Measurements from ENCODE around the gene SLC30A4.
"Not testable (repeated sequence)": the region's sequence is repeated elsewhere in the genome, so short reads cannot be mapped to it uniquely, and the experiment has no call there.

The SLC30A4 gene, protein sequence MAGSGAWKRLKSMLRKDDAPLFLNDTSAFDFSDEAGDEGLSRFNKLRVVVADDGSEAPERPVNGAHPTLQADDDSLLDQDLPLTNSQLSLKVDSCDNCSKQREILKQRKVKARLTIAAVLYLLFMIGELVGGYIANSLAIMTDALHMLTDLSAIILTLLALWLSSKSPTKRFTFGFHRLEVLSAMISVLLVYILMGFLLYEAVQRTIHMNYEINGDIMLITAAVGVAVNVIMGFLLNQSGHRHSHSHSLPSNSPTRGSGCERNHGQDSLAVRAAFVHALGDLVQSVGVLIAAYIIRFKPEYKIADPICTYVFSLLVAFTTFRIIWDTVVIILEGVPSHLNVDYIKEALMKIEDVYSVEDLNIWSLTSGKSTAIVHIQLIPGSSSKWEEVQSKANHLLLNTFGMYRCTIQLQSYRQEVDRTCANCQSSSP

DNA sequence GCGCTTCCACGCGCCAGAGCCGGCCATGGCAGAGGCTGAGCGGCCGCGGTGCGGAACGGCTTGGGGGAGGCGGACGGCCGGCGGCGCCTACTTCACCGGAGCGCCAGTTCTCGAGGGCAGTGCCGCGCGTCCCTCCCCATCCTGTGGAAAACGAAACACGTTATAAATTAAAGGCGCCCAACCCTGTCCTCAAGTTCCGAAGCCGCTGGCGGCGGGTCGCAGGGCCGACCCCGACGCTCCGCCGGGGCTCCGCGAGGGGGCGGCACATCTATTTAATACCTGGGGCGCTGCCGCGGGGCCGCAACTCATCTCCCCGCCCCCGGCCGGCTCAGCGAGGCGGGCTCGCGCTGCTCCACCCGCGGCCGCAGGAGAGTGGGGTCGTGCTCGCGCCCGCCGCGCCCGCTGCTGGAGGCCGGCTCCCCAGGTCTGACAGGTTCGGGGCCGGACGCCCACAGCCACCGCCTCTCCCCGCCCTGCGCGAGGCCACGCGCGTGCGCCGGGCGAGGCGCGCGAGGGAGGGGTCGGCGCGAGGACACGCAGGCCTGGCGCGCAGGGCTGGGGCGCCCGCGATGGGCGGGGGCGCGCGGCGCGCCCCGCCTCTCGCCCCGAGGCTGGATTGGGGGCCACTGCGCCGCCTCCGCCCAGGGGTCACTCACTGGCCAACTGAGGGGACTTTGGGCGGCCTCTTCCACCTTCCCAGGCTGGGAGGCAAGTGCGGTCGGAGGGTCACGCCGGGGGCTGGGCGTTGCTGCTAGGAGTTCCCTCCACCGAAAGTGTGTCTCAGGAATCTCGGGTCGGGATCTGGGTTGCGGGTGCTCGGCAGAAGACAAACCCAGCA, at the start of gene SLC30A4:
TSS of gene SLC30A4 (minus strand) at position 428 of the 838 bp plus-strand sequence. CDS start at position 27, 401 bp downstream.
- DNase-seq (ENCODE audit: low read depth) = peak; percentile 29

DNA sequence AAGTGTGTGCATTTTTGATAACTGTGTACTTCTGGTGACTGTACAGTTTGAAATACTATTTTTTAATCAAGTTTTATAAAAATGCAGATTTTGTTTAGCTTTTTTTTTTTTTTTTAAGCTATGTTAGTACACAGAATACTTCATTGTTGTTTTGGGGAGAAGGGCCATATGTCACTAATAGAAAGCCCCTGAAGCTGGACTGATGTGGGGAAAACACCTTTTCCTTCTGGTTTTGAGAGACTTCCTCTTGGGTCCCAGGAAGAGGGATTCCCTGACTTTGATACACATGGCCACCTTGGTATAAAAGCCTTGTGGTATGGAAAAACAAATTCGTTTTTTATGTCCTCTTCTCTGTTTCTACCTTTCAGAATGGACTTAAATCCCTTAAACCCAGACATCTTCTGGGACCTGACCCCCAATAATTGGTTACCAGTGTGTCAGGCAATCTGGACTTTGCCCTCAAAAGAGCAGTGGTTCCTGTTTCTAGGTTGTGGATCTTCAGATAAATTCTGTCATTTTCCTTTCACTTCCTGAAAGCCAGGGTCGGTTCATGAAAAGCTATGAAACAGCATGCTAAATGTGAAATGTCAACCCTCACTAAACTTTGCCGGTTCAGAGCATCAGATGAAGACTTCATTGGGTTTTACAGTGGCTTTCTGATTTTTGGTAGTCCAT, 33.5 kb upstream of the SLC30A4 start:
- DNase-seq (ENCODE audit: low read depth) = no peak

DNA sequence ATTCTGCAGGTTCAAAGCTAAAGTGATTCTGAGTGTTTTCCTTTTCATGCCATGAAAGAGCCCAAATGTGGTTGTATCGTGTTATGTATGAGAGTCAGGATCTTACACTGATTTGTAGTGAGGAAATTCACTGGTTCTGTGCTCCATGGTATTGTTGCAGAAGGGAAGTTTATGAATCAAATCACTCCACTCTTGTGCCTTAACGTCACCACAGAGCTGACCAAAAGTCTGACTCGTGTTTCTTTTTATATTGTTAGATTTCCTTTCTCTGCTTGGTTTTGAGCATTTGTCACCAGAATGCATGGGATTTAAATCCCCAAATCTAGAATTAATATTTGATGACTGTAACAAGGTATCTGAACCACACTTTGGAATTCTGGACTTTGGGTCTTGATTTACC, 29.1 kb upstream of the SLC30A4 start:
- DNase-seq (ENCODE audit: low read depth) = no peak

DNA sequence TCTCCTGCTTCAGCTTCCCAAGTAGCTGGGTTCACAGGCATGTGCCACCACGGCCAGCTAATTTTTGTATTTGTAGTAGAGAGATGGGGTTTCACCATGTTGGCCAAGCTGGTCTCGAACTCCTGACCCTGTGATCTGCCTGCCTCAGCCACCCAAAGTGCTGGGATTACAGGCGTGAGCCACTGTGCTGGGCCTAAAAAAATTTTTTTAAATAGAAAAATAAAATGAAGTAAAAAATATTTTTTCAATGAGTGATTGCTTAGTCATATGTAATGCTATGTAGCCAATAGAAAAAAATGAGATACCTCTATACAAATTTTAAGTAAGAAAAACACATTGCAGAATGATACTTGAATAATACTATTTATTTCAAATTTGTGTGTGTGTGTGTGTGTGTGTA, 27.9 kb upstream of the SLC30A4 start:
- DNase-seq (ENCODE audit: low read depth) = no peak

DNA sequence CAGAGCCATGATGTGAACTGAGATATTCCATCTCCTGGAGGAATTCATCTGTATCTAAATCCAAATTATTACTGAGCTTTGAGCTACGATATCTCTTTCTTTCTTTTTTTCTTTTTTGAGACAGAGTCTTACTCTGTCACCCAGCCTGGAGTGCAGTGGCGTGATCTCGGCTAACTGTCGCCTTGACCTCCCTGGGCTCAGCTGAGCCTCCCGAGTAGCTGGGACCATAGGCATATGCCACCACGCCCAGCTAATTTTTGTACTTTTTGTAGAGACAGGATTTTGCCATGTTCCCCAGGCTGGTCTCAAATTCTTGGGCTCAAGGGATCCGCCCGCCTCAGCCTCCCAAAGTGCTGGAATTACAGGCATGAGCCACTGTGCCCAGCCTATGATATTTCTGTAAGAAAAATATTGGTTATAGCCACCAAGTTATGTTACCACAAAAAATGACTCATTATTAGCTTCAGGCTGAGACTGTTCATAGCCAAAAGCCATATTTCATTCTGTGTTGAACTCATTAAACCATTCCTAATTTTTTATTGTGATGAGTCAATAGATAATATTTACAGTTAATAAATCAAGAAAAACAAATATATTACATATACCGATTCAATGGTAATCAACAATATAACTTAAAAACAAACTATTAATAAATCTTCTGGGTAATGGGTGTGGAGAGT, 27.1 kb upstream of the SLC30A4 start:
- DNase-seq (ENCODE audit: low read depth) = no peak

DNA sequence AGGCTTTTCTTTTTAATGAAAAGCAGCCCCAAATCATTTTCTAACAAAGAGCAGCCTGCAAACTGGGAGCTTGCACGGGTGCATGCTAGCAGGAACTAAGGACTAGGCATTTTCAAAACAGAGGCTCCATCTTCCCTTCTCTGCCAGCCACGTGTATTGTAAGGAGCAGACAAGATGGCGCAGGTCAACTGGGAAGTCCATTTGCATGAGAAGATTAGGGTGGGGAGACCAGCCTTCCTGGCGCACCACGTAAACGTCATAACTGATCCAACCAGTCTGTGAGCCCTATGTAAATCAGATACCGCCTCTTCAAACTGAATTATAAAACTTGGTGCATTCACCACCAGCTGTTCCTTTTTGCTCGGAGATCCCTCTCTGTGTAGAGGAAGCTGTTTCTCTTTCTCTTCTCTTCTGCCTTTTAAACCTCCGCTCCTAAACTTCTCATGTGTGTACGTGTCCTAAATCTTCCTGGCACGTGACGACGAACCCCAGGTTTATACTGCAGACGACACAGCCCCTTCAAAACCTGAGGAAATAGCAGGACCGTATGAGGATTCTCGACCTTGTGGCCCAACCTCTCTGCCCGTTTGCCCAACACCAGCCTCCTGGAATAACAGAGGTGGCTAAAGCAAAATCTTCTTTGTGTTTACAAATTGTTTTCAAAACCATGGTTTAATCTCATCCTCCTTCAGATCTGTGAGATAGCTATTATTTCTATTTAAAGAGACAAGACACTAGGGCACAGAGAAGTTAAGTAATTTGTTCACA, 26.4 kb upstream of the SLC30A4 start:
- no peak for DNase-seq (ENCODE audit: low read depth)

DNA sequence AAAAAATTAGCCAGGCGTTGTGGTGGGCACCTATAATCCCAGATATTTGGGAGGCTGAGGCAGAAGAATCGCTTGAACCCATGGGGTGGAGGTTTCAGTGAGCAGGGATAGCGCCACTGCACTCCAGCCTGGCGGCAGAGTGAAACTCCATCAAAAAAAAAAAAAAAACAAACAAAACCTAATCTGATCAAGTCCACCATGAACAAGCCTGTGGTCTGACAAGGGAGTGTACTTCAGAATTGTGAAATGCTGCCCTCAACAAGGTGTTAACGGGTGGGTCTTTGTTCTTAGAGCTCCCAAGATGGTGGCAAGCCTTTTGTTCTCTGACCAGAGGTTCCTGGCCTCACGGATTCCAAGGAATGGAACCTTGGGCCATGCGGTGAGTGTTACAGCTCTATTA, 24.2 kb upstream of the SLC30A4 start:
- DNase-seq (ENCODE audit: low read depth) = no peak

DNA sequence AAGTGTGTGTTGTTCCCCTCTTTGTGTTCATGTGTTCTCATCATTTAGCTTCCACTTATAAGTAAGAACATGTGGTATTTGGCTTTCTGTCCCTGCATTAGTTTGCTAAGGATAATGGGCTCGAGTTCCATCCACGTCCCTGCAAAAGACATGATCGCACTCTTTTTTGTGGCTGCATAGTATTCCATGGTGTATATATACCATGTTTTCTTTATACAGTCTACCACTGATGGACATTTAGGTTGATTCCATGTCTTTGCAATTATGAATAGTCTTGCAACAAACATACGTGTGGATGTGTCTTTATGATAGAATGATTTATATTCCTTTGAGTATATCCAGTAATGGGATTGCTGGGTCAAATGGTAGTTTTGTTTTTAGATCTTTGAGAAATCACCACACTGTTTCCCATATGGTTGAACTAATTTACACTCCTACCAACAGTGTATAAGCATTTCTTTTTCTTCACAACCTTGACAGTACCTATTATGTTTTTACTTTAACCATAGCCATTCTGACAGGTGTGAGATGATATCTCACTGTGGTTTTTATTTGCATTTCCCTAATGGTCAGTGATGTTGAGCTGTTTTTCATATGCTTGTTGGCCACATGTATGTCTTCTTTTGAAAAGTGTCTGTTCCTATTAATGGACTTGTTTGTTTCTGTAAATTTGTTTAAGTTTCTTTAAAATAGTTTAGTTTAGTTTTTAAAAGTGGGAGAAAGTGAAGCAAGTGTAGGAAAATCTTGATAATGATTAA, 21.9 kb upstream of the SLC30A4 start:
- DNase-seq (ENCODE audit: low read depth) = no peak

DNA sequence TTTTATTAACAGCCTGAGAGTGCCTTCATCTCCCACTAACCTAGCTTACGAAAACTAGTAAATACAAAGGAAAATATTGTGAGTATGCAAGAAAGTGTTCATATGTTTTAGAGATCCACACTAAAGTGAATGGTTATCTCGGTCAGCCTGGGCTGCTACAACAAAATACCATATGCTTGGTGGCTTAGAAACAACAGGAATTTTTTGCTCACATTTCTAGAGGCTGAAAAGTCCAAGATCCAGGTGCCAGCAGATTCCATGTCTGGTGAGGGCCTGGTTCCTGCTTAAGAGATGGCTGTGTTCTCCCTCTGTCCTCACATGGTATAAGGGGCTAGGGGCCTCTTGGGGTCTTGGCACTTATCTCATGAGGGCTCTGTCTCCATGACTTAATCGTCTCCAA, 20.5 kb upstream of the SLC30A4 start:
- no peak for DNase-seq (ENCODE audit: low read depth)

DNA sequence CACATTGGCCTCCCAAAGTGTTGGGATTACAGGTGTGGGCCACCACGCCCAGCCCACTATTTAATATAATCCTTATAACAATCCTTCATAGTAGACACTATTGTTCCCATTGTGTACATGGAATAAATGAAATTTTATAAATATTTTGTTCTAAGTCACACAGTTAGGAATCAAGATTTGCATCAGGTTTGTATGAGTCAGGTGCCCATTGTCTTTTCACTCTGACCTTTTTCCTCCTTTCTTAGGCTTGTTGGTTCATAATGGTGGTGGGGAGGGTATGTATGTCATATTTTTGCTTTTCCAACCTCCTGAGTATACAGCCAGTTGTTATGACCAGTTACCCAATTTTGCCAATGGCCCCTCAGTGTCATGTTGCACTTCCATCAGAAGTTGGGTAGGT, 18.0 kb upstream of the SLC30A4 start:
- no peak for DNase-seq (ENCODE audit: low read depth)

DNA sequence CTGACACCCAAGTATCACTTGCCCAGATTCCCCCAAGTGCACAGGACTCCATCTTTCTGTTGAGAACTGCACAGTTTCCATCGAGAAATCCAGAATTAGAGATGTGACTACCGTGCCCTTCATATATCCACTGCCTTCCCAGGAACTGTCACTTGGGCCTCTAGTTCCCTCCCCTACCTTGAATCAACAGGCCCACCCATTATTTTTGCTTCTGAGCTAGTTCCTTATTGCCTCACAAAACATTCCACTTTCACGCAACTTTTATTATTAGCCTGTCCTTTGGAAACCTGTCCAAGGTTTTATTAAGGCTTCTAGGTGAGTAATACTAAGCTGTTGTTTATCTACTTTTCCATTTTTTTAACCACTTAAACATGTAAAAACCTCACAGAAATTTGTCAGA, 17.1 kb upstream of the SLC30A4 start:
- no peak for DNase-seq (ENCODE audit: low read depth)

DNA sequence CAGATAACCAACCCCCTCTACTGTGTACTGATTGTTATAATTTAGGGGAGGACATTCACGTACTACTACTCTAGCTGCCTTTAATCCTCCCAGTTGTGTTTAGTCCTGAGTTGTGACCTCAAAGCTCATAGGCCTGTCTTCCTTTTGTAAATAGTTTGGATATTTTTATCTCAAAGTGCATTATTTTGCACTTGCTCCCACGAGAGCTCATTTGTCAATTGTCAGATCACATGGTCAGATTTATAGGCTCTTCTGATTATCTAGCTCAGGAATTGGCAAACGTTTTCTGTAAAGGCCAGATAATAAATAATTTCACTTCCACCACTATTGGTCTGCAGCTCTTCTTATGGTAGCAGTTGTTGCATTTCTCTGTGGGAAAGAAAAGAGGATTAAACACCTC, 14.4 kb upstream of the SLC30A4 start:
- no peak for DNase-seq (ENCODE audit: low read depth)

DNA sequence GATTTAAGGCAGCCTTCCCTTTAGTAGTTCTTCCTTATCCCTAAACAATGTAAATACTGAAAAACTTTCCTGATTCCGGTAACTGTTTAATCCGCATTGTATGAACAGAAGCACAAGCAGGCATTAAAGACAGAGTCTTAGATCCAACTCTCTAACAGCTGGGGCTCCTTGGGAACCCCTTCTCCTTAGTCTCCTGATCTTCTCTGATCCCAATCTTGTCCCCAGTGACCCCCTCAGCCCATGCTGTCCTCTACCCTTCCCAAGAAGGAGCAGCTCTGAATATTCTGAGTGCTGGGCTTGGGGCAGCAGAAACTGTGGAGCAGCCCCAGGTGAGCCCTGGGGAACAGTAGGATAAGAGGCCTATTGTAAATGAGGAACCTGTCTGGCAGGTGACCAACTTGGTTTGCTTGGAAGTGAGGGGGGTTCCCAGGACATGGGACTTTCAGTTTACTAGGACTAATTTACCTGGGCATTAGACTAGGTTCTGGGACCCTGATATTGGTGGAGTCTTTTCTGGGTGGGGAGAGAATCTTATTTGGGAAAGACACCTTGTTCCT, 13.0 kb upstream of the SLC30A4 start:
- DNase-seq (ENCODE audit: low read depth) = no peak

DNA sequence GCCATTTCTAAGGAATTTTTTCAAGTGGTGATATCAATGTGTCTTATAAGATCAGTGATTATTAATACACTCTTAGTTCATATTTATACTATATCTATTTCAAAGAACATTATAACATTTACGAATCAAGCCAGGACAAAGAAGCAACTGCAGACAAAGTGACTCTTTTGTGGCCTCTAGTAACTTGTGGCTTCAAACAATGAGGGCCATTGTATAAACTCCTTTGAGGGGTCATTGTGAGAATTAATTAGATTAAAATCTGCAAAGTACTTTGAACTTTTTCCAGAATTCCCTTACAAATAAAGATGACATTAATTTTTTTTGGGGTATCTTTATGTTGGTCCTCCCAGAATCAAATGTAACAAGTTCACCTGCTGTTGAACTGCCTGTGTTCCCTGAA, 12.3 kb upstream of the SLC30A4 start:
- no peak for DNase-seq (ENCODE audit: low read depth)

DNA sequence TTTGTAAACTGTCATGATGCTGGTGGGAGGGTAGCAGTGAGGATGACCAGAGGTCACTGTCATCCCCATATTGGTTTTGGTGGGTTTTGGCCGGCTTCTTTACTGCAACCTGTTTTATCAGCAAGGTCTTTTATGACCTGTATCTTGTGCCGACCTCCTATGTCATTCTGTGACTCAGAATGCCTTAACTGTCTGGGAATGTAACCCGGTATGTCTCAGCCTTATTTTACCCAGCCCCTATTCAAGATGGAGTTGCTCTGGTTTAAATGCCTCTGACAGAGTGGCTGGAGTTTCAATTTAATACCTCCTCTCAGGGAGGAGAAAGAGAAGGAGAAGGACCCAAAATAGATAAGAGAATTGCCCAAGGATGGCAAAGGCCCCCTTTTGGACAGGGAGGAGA, 10.3 kb upstream of the SLC30A4 start:
- not testable (repeated sequence) for DNase-seq (ENCODE audit: low read depth)

DNA sequence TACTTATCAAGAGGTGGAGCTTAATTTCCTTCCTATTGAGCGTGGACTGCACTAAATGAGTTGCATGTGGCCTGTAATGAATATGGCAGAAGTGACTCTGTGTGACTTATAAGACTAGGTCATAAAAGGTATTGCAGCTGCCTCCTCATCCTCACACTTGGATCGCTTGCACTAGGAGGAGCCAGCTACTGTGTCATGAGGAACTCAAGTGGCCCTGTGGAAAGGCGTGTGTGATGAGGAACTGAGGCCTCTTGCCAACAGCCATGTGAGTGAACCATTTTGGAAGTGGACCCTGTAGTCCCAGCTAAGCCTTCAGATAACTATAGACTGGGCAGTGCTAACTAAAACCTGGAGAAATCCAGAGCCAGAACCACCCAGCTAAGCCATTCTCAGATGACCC, 7.1 kb upstream of the SLC30A4 start:
- DNase-seq (ENCODE audit: low read depth) = no peak

DNA sequence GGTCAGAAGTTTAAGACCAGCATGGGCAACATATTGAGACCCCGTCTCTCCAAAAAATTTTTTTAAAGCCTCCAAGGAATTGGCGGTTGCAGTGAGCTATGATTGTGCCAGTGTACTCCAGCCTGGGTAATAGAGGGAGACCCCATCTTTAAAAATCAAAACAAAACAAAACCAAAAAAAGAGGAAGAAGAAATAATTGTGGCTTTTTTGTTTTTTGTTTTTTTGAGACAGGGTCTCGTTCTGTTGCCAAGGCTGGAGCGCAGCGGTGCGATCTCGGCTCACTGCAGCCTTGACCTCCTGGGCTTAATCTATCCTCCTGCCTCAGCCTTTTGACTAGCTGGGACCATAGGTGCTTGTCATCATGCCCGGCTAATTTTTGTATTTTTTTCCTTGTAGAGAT, 4.5 kb upstream of the SLC30A4 start:
- DNase-seq (ENCODE audit: low read depth) = no peak

DNA sequence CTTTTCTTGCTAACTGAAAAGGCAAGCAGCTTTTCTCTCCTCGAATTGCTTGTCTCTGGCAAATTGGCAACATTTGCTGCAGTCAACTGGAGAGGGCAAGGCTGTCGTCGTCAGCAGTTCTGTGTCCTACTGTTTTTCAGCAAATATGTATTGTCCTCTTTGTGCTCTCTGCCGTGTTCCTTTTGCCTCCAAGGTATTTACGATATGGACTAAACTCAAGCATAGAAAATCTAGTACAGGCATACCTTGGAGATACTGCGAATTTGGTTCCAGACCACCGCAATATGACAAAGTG, 558 bp upstream of the SLC30A4 start:
- DNase-seq (ENCODE audit: low read depth) = no peak

DNA sequence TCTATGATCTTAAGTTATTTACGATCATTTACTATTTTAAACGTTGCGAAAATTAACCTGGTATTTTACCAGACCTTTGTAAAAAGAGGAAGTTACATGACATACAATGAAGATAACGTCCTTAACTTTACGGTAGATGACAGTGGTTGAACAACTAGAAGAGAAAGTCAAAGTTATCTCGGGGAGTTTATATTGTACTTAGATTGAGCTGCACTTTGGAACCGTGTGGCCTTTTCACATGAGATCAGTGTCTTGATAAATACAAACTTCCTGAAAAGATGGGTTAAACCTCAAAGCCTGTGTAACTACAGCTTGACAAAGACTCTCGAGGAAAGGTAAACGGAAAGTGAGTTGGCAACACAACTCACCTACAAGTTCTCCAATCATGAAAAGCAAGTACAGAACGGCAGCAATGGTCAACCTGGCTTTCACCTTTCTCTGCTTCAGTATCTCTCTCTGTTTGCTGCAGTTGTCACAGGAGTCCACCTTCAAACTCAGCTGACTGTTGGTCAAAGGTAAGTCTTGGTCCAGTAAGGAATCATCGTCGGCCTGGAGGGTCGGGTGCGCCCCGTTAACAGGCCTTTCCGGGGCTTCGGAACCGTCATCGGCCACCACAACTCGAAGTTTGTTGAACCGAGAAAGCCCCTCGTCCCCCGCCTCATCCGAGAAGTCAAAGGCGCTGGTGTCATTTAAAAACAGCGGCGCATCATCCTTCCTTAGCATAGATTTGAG, 793 bp downstream of the SLC30A4 start:
- no peak for DNase-seq (ENCODE audit: low read depth)

DNA sequence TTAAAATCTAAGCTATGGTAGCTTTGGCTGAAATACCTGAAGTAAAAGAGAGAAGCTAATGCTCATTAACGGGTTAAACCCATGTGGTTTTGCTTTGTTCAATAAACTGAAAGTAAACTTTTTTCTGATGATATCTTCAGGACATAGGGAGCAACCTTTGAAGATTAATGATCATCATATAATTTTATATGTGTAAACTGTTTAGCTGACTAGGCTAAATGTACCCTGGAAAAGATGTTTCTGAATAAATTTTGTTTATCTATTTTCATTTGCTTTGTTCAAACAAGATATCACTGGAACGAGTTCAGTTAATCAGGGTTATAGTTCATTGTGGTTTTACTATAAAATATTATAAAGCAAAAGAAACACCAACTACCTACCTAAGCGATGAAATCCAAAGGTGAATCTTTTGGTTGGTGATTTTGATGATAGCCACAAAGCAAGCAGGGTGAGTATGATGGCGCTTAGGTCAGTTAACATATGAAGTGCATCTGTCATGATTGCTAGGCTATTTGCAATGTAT, 11.7 kb downstream of the SLC30A4 start:
- no peak for DNase-seq (ENCODE audit: low read depth)
